ENCODE data around the gene ZNF487.
"Not testable (repeated sequence)": the region's sequence is repeated elsewhere in the genome, so short reads cannot be mapped to it uniquely, and the experiment has no call there.

The ZNF487 gene

DNA sequence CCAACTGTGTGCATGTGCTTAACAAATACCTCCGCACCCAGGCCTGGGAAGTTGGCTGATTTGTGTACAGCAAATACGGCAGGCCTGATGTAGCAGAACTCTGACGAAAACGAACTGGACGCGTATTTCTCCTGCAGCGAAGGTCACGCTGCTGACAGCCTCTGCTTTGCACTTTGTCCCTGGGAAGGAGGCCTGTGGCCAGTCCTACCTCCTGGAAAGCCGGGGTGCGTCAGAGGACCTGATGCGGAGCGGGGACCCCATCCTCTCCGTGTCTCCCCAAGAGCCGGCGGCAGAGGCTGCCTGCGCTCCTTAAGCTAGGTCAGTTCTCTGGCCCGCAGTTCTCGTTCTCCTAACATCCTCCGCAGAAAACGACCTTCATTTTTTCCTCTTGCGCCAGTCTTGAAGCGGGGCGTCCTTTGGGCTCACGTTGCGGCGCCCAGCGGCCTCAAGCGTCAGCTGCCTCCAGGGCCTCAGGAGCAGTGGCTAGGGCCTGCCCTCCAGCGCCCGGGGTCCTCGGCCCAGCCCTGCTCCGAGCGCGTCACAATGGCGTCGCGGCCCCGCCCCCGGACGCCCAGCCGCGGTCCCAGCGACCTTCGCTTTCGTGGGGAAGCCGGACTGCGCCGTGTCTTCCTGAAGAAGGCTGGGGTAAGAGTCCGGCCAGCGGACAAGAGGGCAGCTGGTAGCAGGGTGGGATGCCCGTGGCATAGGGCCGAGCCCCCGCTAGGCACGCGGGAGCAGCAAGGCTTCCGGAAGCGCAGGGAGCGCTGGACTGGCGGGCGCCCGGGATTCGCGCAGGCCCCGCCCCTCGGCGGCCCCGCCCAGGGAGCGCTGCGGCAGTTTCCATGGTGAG is at the start of gene ZNF487:
Gene ZNF487 (plus strand): TSS at position 821 of the 850 bp plus-strand sequence. CDS start 38,703 bp downstream, outside the sequence.
- peak; percentile 95 to 97 for ATAC-seq

DNA sequence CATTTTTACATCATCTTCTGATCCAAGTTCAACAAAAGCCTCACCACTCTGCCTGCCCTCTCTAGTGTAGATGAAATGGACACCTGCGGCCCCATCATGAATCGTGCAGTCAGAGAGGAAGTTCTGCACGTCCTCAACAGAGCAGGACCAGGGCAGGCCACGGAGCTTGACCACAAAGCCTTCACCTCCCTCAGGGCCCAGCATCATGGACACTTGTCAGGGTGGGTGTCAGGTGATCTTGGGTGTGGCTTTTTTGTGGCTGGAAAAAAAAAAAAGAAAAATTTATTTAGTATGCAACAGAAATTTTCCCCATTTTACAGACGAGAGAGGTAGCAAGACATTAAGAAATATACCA is 49.3 kb upstream of the ZNF487 start:
- ATAC-seq, result no peak

- no peak for ATAC-seq
Measured at GRCh38 chr10:43389867-43390266, 47.0 kb upstream of the ZNF487 start.

DNA sequence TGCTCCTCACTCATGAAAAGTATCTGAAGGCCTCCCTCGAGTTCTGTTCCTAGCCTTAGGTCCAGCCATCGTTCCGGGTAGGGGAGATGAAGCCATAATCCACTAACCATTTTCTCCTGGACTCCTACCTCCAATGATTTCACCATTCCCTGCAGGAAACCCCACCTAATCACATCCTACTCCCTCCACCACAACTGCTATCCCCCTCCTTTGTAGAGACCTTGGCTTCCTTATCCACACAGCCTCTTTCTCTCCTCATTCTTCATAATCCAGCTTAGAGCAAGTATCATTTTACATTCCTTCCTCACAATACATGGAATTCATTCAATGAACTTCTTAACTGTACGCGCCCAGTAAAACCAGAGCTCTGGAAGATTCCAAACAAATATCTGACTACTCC is 46.6 kb upstream of the ZNF487 start:
- no peak for ATAC-seq

DNA sequence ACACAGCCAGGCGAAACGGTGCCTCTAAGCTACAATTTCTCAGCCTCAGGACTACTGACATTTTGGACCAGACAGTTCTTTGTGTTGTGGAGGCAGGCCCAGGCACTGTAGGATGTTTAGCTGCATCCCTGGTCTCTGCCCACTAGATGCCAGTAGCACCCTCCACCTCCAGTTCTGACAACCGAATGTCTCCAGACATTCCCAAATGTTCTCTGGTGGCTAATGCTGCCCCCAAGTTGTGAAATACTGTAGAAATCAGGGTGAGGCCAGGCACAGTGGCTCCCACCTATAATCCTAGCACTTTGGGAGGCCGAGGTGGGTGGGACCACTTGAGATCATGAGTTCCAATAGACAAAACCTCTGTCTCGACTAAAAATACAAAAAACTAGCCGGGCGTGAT is 46.2 kb upstream of the ZNF487 start:
- no peak for ATAC-seq

- ATAC-seq, result no peak
Measured at GRCh38 chr10:43391496-43391895, 45.4 kb upstream of the ZNF487 start.

- ATAC-seq, result no peak
Measured at GRCh38 chr10:43392748-43393147, 44.2 kb upstream of the ZNF487 start.

- not testable (repeated sequence) for ATAC-seq
Measured at GRCh38 chr10:43393186-43393585, 43.7 kb upstream of the ZNF487 start.

DNA sequence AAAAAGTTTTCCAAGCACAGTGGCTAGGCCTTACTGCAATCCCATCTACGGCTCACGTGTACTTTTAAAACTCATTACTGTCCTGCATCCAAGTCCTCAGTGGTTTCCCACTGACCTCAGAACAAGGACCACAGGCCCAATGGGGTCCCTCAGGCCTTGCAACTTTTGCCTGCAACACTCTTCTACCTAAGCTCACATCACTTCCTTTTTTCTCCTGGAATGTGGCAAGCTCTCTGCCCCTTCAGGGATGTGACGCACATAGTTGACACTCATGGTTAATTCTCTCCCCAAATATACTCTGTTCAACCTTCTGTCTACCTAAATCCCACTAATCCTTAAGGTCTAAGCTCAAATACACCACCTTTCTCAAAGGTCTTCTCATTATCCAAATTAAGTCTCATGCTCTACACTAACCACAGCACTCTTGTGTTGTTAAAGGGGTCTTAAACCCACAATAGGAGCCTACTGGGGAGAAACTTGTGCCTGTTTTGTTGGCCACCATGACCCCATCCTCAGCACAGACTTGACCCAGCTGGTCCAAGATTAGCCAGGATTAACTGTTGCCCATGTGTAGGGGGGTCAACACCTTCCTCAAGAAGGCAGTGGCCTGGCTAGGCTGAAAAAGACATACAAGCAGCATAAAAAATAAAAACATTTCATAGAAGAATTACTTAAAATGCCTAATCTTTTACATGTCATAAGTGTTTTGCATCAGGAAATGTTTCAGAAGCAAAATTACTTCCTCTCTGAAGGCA is 43.1 kb upstream of the ZNF487 start:
- ATAC-seq, result no peak

DNA sequence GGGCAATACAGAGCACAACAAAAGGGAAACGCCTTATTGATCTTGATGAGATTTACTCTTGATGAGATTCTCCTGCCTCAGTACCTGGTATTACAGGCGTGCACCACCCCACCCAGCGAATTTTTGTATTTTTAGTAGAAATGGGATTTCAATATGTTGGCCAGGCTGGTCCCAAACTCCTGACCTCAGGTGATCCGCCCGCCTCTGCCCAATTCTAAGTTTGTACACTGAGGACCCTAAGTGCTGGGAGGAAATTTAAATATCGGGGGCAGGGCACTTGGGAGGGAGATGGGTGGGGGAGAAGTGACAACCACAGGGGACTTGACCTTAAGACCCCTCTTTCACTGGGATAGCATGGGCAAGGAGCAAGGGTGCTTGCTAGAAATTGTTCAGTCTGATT is 42.0 kb upstream of the ZNF487 start:
- ATAC-seq, result no peak

DNA sequence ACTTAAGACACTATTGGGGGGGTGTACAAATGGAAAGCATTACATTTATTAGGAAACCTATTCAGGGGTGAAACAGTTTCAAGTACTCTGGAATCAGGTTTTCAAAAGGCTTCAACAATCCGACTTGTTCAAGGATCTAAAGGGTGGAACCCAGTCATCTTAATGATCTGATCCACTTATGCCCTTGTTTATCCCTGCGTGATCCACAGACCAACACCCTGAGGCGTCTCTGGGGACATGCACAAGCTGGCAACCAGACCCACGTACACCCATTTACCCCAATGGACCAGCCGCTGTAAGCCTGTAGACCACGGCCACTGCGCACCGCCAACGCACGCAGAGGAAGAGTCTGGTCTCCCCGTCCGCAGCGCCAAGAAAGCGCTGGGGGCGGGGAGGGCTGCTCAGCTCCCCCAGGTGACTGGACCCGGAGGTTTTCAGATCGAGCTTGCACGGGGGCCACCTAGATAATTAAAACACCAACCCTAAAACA is 41.3 kb upstream of the ZNF487 start:
- no peak for ATAC-seq

DNA sequence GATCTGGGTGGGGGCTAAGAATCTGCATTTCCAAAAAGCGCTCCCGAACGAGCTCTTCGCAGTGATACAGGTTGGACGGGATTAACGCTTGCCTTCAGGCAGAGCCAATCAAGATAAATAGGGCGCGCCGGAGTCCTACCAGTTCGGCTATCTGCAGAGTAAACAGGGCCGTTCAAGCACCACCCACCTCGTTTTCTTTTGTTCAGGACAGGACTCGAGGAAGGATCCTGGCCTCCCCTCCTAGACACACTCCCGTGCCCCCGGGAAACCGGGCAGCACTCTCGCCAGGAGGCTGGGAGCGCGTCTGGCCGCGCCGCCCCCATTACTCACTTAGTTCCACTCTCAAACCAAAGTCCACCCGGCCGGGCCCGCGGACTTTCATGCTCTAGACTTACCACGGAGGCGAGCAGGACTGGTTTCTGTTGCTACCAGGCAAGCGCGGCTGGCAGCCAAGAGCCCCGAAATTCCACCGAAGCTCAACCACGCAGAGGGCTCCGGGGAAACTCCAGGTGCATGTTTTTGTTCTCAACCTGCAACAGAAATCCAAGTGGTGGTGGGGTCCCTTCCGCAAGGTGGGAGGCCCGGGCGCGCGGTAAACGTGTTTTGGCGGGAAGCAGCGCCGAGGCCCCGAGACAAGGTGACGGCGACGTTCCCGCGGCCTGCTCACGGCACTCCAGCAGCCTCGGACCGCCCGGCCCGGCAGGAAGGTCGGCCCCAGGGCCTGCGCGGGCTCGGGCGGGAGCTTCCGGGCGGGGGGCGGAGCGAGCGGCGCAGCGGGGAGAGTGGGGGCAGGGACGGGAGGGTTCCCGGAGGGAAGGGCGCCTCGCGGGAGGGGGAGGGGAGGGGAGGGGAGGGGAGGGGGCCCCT is 40.6 kb upstream of the ZNF487 start:
- peak; percentile 48 to 65 for ATAC-seq

DNA sequence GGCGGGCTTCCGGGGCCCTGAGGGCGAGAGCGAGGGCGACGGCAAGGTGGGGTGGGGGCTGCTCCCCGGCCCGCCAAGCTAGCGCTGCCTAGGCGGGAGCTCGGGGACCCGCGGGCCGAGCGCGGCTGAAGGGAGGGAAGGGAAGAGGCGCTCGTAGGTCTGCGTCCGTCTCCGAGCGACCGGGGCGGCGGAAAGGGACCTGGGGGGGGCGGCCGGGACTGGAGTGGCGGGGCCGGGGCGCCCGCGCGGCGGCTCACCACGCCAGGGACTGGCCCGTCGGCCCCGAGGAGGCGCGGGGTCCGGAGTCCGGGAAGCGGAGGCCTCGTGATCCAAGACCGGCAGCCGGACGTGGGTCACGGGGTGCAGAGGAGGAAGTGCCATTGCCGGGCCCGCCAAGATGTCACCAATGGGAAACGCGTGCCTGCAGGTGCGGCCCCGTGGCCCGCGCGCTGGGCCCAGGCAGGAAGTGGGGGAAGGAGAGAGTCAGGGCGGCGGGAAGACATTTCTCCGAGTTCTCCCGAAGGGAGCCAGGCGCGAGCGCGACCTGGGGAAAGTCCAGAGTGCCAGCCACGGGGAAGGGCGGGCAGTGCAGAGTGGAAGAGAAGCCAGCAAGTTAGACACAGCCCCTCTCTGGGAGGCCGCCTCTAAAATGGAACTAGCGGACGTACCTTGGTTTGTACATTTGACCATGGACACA is 39.8 kb upstream of the ZNF487 start:
- ATAC-seq, result peak; percentile 66 to 75

DNA sequence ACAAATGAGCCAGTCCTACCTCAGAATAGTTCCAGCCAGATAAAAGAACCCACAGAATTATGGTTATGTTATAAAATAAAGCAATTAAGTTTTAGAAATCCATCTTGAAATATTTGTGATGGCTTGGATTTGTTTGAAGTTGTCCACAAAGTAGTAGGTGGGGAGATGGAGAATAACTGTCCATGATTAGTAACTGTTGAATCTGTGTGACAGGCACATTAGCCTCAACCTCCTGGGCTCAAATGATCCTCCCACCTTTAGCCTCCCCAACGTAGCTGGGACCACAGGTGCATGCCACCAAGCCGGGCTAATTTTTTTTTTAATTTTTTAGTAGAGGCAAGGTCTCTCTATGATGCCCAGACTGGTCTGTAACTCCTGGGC is 38.0 kb upstream of the ZNF487 start:
- no peak for ATAC-seq

DNA sequence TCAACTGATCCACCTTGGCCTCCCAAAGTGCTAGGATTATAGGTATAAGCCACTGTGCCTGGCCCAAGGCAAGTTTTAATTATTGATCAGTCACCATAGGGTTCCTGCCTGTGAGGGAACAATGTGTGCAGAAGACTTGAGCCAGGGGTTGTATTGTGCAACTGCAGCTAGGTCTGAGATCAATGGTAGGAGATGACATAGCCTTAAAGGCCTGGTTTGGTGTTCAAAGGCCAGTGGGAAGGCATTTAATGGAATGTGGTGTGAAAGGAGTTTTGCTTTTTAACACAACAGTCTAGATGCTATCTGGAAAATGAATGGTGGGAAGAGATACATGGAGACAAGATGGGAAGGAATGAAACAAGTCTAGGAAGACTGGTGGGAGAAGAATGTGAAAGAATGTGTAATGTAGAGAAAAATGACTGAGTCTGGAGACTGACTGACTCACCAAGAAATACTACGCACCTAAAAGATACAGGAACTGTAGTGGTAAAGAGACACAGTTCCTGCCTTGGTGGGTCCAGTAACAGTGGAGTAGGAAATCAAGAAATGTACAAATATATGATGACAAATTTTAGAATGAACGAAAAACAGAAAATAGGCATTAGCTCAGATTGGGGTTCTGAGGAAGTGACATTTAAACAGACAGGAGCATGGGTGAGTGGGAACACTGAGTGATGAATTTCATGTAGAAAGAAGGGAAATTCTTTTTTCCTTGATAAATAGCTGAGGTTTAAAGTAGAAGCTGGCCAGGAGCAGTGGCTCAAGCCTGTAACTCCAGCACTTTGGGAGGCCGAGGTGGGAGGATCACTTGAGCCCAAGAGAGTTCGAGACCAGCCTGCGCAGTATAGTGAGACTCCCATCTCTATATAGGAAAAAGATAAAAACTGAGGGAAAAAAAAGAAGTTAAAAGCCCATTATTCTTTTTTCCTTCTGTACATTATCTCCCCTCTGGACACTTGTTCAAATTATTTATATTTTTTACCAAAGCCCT is 37.3 kb upstream of the ZNF487 start:
- ATAC-seq, result peak; percentile 54 to 58

- ATAC-seq, result no peak
Measured at GRCh38 chr10:43401627-43402026, 35.3 kb upstream of the ZNF487 start.

DNA sequence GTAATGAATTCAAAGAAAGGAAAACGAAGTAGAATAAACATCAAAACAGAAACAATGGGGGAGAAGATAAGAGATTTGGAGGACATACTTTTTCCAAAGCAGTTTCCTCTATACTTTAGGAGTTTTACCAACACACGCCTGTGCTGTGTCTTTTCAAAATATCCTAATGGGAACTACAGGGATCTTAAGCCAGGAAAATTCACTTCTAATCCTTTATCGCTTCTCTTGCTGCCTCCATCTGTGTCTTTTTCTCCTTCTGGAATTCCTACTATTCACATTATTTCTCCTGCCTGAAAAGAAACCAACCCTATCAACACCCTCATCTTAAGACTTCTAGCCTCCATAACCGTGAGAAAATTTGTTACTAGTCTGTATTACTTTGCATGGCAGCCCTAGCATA is 34.7 kb upstream of the ZNF487 start:
- ATAC-seq, result no peak

GRCh38 chr10:43402880-43403452 is 33.9 kb upstream of the ZNF487 start:
- no peak for ATAC-seq

- ATAC-seq, result no peak
Measured at GRCh38 chr10:43403911-43404703, 32.8 kb upstream of the ZNF487 start.

DNA sequence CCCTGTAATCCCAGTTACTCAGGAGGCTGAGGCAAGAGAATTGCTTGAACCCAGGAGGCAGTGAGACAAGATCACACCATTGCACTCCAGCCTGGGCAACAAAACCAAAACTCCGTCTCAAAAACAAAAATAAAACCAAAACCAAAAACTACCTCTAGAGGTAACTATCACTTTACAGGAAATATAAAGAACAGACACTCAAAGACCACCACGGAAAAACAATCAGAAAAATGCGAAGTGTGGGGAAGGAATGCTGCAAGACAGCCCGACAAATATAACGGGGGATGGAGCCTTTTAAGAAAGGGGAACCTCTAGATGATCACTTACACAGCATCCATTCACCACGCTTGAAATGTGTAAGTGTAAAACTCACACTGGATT is 32.2 kb upstream of the ZNF487 start:
- ATAC-seq, result no peak

Data from activated CD4-positive, CD25-positive, alpha-beta regulatory T cell treated with anti-CD3 and anti-CD28 coated beads, Interleukin-2, amount 50 U/mL, for 24 hours (primary cell).